ENCODE results near the gene RAI1. TPM values are rescaled to one million over a fixed set of nuclear protein-coding genes. Genes with fewer than 3 reads are reported as not detected.
A peak's percentile ranks its signal among the peaks of the same experiment; 100 is the strongest.

The RAI1 gene
- total and polyA plus RNA-seq, 2 of the 13 experiments (the other 11 are each of a cell fraction or from before 2014, with no cell fraction given): 3.4 to 5.2 TPM

DNA sequence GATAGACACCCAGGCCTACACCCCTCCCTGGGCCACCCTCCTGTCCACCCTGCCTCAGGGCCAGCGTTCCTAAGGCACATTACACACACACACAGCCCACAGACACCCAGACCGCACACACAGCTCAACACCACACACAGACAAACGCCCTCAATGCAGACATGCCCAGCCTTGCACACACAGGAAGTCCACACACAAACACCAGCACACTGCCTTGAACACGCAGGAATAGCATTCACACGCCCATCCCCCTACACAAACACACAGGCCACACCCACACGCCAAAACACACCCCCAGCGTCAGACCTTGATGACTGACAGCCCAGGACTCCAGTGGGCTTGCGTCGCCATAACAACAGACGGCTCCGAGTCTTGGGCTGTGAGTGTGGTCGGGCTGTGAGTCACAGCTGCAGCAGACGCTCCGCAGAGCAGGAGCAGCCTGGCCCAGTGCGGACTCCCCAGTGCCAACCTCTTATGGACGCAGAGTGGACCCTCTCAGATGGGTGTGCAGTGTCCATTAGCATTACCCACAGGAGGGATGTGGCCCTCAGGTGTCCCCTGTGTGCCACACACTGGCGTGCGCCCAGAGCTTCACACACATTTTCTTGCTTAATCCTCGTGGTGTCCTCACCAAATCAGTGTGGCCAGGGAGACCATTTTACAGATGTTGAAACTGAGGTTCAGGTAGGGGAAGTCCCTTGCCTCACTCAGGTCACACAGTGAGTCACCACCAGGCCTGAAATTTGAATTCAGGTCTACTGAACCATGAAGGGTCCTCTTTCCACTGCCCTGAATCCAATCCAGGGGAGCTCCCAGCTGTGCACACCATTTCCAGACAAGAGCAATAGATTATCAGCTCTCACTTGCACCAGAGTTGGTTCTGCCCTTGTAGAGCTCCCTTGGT, 17.8 kb upstream of the RAI1 start (continued):
- TF ChIP-seq, protein P1, sequence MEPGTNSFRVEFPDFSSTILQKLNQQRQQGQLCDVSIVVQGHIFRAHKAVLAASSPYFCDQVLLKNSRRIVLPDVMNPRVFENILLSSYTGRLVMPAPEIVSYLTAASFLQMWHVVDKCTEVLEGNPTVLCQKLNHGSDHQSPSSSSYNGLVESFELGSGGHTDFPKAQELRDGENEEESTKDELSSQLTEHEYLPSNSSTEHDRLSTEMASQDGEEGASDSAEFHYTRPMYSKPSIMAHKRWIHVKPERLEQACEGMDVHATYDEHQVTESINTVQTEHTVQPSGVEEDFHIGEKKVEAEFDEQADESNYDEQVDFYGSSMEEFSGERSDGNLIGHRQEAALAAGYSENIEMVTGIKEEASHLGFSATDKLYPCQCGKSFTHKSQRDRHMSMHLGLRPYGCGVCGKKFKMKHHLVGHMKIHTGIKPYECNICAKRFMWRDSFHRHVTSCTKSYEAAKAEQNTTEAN (CRISPR knock-in tag; conservative IDR thresholded peaks at IDR 0.05): no peak
- TF ChIP-seq MATR3 (CRISPR knock-in tag; IDR thresholded peaks at IDR 0.05) (no peak), U2AF2 (IDR thresholded peaks at IDR 0.05; ENCODE audit: low read depth, low read length) (0 out of 2 replicates have a peak, but pooled peaks have one; percentile 38), ZNF883 (CRISPR knock-in tag; IDR thresholded peaks at IDR 0.05; ENCODE audit: not compliant biosample characterization) (no peak), SPEN (CRISPR knock-in tag; IDR thresholded peaks at IDR 0.05; ENCODE audit: low read depth) (0 out of 2 replicates have a peak, but pooled peaks have one; percentile 33), TEAD2 (CRISPR knock-in tag; IDR thresholded peaks at IDR 0.05) (no peak), ZNF709 (CRISPR knock-in tag; IDR thresholded peaks at IDR 0.05) (peak; percentile 44; the same call in 1 of the 2 replicates), E2F1 (CRISPR knock-in tag; IDR thresholded peaks at IDR 0.05) (no peak), RAD21 (CRISPR knock-in tag; IDR thresholded peaks at IDR 0.05) (no peak), ASH2L (IDR thresholded peaks at IDR 0.05; ENCODE audit: insufficient read length, low read depth, low read length) (peak; percentile 31), RFX1 (IDR thresholded peaks at IDR 0.05) (peak; percentile 92), SP2 (CRISPR knock-in tag; IDR thresholded peaks at IDR 0.05) (peak; percentile 56), ZNF687 (CRISPR knock-in tag; IDR thresholded peaks at IDR 0.05) (peak; percentile 52), HOXD1 (CRISPR knock-in tag; IDR thresholded peaks at IDR 0.05) (no peak), MAFG (CRISPR knock-in tag; IDR thresholded peaks at IDR 0.05) (no peak), E2F5 (CRISPR knock-in tag; conservative IDR thresholded peaks at IDR 0.05) (no peak), PBX2 (CRISPR knock-in tag; IDR thresholded peaks at IDR 0.05) (peak; percentile 92)
- TF ChIP-seq, protein P2, sequence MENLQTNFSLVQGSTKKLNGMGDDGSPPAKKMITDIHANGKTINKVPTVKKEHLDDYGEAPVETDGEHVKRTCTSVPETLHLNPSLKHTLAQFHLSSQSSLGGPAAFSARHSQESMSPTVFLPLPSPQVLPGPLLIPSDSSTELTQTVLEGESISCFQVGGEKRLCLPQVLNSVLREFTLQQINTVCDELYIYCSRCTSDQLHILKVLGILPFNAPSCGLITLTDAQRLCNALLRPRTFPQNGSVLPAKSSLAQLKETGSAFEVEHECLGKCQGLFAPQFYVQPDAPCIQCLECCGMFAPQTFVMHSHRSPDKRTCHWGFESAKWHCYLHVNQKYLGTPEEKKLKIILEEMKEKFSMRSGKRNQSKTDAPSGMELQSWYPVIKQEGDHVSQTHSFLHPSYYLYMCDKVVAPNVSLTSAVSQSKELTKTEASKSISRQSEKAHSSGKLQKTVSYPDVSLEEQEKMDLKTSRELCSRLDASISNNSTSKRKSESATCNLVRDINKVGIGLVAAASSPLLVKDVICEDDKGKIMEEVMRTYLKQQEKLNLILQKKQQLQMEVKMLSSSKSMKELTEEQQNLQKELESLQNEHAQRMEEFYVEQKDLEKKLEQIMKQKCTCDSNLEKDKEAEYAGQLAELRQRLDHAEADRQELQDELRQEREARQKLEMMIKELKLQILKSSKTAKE (CRISPR knock-in tag; IDR thresholded peaks at IDR 0.05; ENCODE audit: borderline replicate concordance): 0 out of 2 replicates have a peak, but pooled peaks have one; percentile 36

Measured in HepG2 (cell line).